Measurements from ENCODE around the gene IL17REL.

Gene IL17REL

DNA sequence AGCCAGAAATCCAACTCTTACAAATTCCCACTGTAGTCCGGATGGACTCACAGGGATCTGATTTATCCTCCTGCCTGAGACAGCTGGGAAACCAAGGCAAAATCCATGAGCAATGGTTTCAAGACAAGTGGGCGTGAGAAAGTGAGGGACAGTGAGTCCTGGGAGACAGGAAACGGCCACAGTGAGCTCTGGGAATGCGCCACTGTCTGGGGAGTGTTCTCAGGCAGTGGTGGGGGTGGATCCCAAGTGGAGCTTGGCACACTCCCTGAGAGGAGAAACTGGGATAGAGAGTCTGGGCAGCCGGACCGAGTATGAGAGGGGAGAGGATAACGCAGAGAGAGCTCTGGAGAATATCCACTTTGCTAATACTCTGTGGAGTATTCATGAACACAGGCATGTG, 9.8 kb downstream of the IL17REL start:
- Histone ChIP-seq H3K27me3 (no peaks in the 10 kb centered on the region), H3K4me3 (ENCODE audit: low read depth, low read length) (no peak overlapping the region), H3K4me1 (peaks cover 3% of the 10 kb centered on the region; the same call in 1 of the 2 replicates), H3K36me3 (no peaks in the 10 kb centered on the region), H3K9me3 (no peaks in the 10 kb centered on the region)
- DNase-seq, result no peak
- TF ChIP-seq, protein P1, sequence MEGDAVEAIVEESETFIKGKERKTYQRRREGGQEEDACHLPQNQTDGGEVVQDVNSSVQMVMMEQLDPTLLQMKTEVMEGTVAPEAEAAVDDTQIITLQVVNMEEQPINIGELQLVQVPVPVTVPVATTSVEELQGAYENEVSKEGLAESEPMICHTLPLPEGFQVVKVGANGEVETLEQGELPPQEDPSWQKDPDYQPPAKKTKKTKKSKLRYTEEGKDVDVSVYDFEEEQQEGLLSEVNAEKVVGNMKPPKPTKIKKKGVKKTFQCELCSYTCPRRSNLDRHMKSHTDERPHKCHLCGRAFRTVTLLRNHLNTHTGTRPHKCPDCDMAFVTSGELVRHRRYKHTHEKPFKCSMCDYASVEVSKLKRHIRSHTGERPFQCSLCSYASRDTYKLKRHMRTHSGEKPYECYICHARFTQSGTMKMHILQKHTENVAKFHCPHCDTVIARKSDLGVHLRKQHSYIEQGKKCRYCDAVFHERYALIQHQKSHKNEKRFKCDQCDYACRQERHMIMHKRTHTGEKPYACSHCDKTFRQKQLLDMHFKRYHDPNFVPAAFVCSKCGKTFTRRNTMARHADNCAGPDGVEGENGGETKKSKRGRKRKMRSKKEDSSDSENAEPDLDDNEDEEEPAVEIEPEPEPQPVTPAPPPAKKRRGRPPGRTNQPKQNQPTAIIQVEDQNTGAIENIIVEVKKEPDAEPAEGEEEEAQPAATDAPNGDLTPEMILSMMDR (IDR thresholded peaks at IDR 0.05; ENCODE audit: low read depth, low read length), result no peak

DNA sequence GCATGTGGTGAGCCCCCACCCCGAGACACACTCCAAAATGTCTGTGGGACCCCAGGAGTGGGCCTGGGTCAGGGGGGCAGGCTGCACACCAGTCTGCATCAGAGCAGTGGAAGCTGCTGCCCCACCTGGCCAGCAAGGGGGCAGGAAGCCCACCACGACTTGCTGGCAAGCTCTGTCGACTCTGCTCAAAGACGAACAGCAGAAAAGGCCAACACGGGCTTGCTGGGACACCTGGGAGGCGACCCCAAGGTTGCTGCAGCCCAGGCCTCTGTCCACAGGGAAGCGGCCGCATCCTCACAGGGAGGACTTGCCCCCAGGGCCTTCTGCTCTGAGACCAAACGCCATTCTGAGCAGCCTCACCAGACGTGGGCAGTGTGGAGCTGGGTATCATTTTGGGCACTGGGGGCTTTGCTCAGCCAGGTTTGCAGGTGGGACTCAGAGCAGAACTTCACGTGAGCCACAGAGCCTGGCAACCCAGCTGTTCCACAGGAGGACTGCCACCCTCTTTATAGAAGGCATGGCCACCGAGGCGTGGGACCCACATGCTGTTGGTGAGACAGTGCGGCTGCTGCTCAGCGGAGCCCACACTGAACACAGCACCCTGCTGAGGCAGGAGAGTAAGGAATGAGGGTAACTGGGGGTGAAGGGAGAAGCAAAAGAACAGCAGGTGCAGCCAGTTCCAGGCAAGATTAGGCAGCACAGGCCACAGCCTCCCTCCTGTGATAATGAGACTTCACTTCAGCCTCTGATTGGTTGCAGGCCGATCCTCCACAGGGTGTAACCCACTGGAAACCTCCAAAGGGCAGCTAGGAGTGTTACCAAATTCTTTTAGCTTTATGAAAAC, 11.0 kb downstream of the IL17REL start:
- TF ChIP-seq, protein P1 (IDR thresholded peaks at IDR 0.05; ENCODE audit: low read depth, low read length), result no peak
- Histone ChIP-seq H3K27me3 (no peaks in the 10 kb centered on the region), H3K4me3 (ENCODE audit: low read depth, low read length) (no peak overlapping the region), H3K9me3 (no peaks in the 10 kb centered on the region), H3K36me3 (no peaks in the 10 kb centered on the region), H3K4me1 (peaks cover 3% of the 10 kb centered on the region; the same call in 1 of the 2 replicates)
- DNase-seq, result no peak

DNA sequence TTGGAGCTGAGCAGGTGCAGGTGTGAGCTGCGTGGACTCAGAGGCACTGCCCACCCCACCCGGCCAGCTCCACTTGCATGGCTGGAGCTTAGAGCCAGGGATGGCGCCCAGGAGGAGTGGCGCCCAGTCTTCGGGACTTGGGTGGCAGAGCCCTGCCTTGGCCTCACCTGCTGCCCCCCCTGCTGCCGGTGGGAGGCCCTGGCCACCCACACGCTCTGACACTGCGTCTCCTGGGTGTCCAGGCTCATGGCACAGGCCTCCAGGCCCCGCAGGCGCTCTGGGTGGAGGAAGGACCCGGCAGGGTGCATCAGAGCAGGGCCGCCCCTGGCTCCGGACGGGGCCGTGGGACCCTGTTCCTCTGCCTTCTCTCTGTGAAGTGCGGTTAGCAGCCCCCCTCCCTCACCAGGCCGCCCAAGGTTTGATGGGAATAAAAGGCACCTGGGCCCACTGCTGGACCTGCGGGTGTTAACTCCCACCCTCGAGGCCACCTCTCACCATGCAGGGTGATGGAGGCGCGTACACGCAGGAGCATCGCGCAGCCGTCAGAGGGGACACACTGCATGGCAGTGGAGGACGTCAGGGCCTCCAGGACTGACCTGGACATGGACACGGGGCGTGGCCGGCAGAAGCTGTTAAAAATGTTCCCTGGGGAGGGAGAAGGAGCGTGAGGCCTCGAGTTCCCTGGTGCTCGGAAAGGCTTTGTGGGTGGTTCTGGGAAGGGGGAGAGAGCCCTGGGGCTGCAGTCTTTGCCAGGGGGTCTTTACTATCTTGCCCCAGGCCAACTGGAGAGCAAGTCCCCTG, 11.8 kb downstream of the IL17REL start:
- no peak for DNase-seq

DNA sequence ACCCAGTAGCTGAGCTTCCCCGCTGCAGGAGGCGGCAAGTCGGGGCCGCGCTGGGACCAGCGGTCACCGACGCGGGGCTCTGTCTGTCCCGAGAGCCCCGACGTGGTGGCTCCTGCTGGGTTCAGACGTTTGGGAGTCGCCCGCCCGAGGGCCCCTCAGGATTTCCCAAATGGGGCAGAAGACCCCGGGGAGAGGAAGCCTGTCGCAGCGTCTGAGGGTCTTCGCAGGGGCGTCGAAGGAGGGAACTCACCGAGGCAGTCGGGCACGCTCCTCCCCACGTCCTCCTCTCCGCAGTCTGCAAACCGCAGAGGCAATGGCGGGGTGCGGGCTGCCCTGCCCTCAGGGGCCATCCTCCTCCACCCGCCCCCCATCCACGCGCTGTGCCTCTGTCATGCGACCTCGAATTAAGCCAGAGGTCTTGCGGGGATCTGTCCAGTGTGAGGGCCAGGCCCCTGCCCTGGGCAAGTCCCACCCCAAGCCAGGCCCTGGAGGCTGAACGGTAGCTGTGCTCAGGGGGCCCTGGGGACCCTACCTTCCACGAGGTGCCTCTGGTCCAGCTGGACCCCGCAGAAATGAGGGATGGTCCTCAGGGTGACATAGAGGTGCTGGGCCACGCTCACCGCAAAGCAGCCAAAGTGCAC, 12.5 kb downstream of the IL17REL start:
- no peaks in the 10 kb centered on the region for H3K9me3 ChIP-seq
- H3K4me1 ChIP-seq, result peaks cover 3% of the 10 kb centered on the region; the same call in 1 of the 2 replicates
- H3K4me3 ChIP-seq (ENCODE audit: low read depth, low read length), result no peak overlapping the region
- TF ChIP-seq, protein P1 (IDR thresholded peaks at IDR 0.05; ENCODE audit: low read depth, low read length), result no peak
- no peaks in the 10 kb centered on the region for H3K36me3 ChIP-seq
- no peaks in the 10 kb centered on the region for H3K27me3 ChIP-seq
- no peak for DNase-seq

More for the DNA sequence above, 11.8 kb downstream of the IL17REL start:
- H3K27me3 ChIP-seq, result no peaks in the 10 kb centered on the region
- no peaks in the 10 kb centered on the region for H3K9me3 ChIP-seq
- TF ChIP-seq, protein P1 (IDR thresholded peaks at IDR 0.05; ENCODE audit: low read depth, low read length), result no peak
- peaks cover 3% of the 10 kb centered on the region; the same call in 1 of the 2 replicates for H3K4me1 ChIP-seq
- H3K36me3 ChIP-seq, result no peaks in the 10 kb centered on the region
- no peak overlapping the region for H3K4me3 ChIP-seq (ENCODE audit: low read depth, low read length)

DNA sequence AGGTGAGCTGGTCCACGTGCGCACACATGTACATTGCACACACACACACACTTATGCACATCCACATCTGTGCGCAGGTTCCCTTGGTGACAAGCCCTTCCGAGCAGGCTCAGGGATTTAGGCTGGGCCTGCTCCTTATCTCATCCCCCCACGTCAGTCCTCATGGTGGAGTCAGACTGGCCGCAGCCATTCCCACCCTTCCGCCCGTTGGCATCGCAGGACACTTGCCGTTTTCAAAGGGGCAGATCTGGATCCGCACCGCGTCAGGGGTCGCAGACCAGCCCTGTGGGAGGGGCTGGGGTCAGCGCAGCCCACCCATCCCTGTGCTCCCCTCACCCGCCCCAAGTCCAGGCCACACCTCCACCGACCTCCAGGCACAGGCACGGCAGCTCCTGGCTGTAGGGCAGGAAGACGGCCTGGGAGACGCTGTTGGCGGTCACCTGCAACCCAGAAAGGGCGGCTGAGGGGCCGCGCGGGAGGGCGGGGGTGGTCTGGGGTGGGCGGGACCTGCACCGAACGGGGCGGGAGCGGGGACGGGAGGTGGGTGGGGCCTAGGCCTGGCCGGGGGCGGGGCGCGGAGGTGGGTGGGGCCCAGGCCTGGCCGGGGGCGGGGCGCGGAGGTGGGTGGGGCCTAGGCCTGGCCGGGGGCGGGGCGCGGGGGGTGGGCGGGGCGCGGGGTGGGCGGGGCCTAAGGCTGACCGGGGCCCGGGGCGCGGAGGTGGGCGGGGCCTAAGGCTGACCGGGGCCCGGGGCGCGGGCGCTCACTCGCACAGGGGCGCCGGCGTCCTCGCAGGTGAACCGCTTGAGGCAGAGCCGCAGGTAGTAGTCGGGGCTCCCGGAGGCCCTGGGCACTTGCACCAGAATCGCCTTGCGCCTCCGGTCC, 13.3 kb downstream of the IL17REL start:
- no peaks in the 10 kb centered on the region for H3K27me3 ChIP-seq
- H3K4me1 ChIP-seq, result peaks cover 3% of the 10 kb centered on the region; the same call in 1 of the 2 replicates
- no peaks in the 10 kb centered on the region for H3K9me3 ChIP-seq
- H3K4me3 ChIP-seq (ENCODE audit: low read depth, low read length), result no peak overlapping the region
- peak; percentile 76 for DNase-seq
- TF ChIP-seq, protein P1 (IDR thresholded peaks at IDR 0.05; ENCODE audit: low read depth, low read length), result no peak
- no peaks in the 10 kb centered on the region for H3K36me3 ChIP-seq
